ENCODE data around the gene TRIM34. TPM values are rescaled to one million over a fixed set of nuclear protein-coding genes. Genes with fewer than 3 reads are reported as not detected.
"Not testable (repeated sequence)": the region's sequence is repeated elsewhere in the genome, so short reads cannot be mapped to it uniquely, and the experiment has no call there.

TRIM34 gene
- total and polyA plus RNA-seq, 7 experiments from 2014 or later, result 5.8 to 14.2 (median 10.8) TPM

GRCh38 chr11:5589906-5590305 is 34.9 kb upstream of the TRIM34 start:
- H3K36me3 ChIP-seq (ENCODE audit: control insufficient read depth in 2 of 3, insufficient read depth in 3 of 3, low read length in 3 of 3); H3K9me3 Mint-ChIP-seq; ATAC-seq; H3K4me3 ChIP-seq (ENCODE audit: low read length); POLR2A ChIA-PET; H3K27me3 ChIP-seq (ENCODE audit: control insufficient read depth in 2 of 2, insufficient read depth in 2 of 2, low read length in 2 of 2); H3K27me3 Mint-ChIP-seq; CTCF ChIA-PET; H3K27ac Mint-ChIP-seq; H3K4me3 Mint-ChIP-seq; H3K9me3 ChIP-seq (ENCODE audit: control insufficient read depth in 2 of 3, low read length in 3 of 3); H3K4me1 ChIP-seq (ENCODE audit: control insufficient read depth in 2 of 2, insufficient read depth in 2 of 2, low read length in 2 of 2); intact Hi-C loops (cut with micrococcal nuclease); DNase-seq; H3K27ac ChIP-seq (ENCODE audit: low read depth, low read length); H3K4me1 Mint-ChIP-seq: not testable (repeated sequence)
- H3K36me3 Mint-ChIP-seq, result peaks cover 0 to 14% (median 7%) of the 10 kb centered on the region in 5 donors

DNA sequence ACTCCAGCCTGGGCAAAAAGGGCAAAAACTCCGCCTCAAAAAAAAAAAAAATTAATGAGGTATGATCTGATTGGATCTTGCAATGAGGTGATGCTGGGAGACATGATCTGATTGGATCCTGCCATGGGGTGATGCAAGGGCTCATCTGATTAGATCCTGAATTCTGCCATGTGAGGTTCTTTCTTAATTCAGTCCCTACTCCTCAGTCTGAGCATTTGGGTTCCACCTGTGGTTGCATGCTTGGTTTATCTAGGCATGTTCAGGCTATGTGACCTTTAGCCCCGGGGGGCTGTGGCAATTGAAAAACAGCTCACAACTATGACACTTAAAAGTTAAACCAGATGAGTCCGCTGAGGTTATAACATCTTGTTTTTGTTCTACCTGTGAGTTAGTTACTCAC is 33.2 kb upstream of the TRIM34 start:
- Histone ChIP-seq H3K9me3 (ENCODE audit: control insufficient read depth in 2 of 3, low read length in 3 of 3) (no peaks in the 10 kb centered on the region), H3K36me3 (ENCODE audit: control insufficient read depth in 2 of 3, insufficient read depth in 3 of 3, low read length in 3 of 3) (no peaks in the 10 kb centered on the region), H3K4me3 (ENCODE audit: low read length) (no peak overlapping the region), H3K27ac (ENCODE audit: low read depth, low read length) (no peak overlapping the region), H3K27me3 (ENCODE audit: control insufficient read depth in 2 of 2, insufficient read depth in 2 of 2, low read length in 2 of 2) (no peaks in the 10 kb centered on the region), H3K4me1 (ENCODE audit: control insufficient read depth in 2 of 2, insufficient read depth in 2 of 2, low read length in 2 of 2) (no peaks in the 10 kb centered on the region)
- Mint-ChIP-seq H3K4me3 (no peak overlapping the region), H3K9me3 (peaks cover 0 to 1% (median 0%) of the 10 kb centered on the region in 11 donors), H3K27me3 (peaks cover 0 to 5% (median 1%) of the 10 kb centered on the region in 5 donors), H3K4me1 (peaks cover under 1 to 9% (median 5%) of the 10 kb centered on the region in 7 donors), H3K36me3 (peaks cover 0 to 11% (median 7%) of the 10 kb centered on the region in 5 donors), H3K27ac (peak overlapping the region in 1 of 9 donors; percentile 41)
- CTCF ChIA-PET, result no interaction called here
- no peak for ATAC-seq
- no peak for DNase-seq
- intact Hi-C loops (cut with micrococcal nuclease), result no loop called here
- POLR2A ChIA-PET, result no interaction called here

- Histone ChIP-seq H3K9me3 (ENCODE audit: control insufficient read depth in 2 of 3, low read length in 3 of 3) (no peaks in the 10 kb centered on the region), H3K36me3 (ENCODE audit: control insufficient read depth in 2 of 3, insufficient read depth in 3 of 3, low read length in 3 of 3) (no peaks in the 10 kb centered on the region), H3K4me1 (ENCODE audit: control insufficient read depth in 2 of 2, insufficient read depth in 2 of 2, low read length in 2 of 2) (no peaks in the 10 kb centered on the region), H3K27ac (ENCODE audit: low read depth, low read length) (no peak overlapping the region), H3K4me3 (ENCODE audit: low read length) (no peak overlapping the region), H3K27me3 (ENCODE audit: control insufficient read depth in 2 of 2, insufficient read depth in 2 of 2, low read length in 2 of 2) (no peaks in the 10 kb centered on the region)
- Mint-ChIP-seq H3K27ac (peak overlapping the region in 1 of 9 donors; percentile 23), H3K9me3 (peaks cover 0 to 1% (median 0%) of the 10 kb centered on the region in 11 donors), H3K27me3 (peaks cover 0 to 15% (median 7%) of the 10 kb centered on the region in 5 donors), H3K4me3 (no peak overlapping the region), H3K36me3 (peaks cover 0 to 8% (median 6%) of the 10 kb centered on the region in 5 donors), H3K4me1 (peaks cover 4 to 13% (median 10%) of the 10 kb centered on the region in 7 donors)
- ATAC-seq (no peak), DNase-seq (no peak)
- ChIA-PET POLR2A (no interaction called here), CTCF (no interaction called here)
- intact Hi-C loops (cut with micrococcal nuclease), result no loop called here
Observed at GRCh38 chr11:5592615-5593014, 32.2 kb upstream of the TRIM34 start.

GRCh38 chr11:5593146-5593545 is 31.7 kb upstream of the TRIM34 start:
- intact Hi-C loops (cut with micrococcal nuclease), result no loop called here
- Mint-ChIP-seq H3K4me1 (peaks cover 4 to 13% (median 10%) of the 10 kb centered on the region in 7 donors), H3K27me3 (peaks cover 0 to 17% (median 13%) of the 10 kb centered on the region in 5 donors), H3K9me3 (peaks cover 0 to 1% (median 0%) of the 10 kb centered on the region in 11 donors), H3K36me3 (peaks cover 0 to 8% (median 6%) of the 10 kb centered on the region in 5 donors), H3K27ac (peak overlapping the region in 2 of 9 donors; percentile 12 to 79), H3K4me3 (no peak overlapping the region)
- ChIA-PET POLR2A (no interaction called here), CTCF (no interaction called here)
- Histone ChIP-seq H3K27ac (ENCODE audit: low read depth, low read length) (no peak overlapping the region), H3K9me3 (ENCODE audit: control insufficient read depth in 2 of 3, low read length in 3 of 3) (no peaks in the 10 kb centered on the region), H3K27me3 (ENCODE audit: control insufficient read depth in 2 of 2, insufficient read depth in 2 of 2, low read length in 2 of 2) (no peaks in the 10 kb centered on the region), H3K36me3 (ENCODE audit: control insufficient read depth in 2 of 3, insufficient read depth in 3 of 3, low read length in 3 of 3) (no peaks in the 10 kb centered on the region), H3K4me1 (ENCODE audit: control insufficient read depth in 2 of 2, insufficient read depth in 2 of 2, low read length in 2 of 2) (no peaks in the 10 kb centered on the region), H3K4me3 (ENCODE audit: low read length) (no peak overlapping the region)
- no peak for DNase-seq
- no peak for ATAC-seq

DNA sequence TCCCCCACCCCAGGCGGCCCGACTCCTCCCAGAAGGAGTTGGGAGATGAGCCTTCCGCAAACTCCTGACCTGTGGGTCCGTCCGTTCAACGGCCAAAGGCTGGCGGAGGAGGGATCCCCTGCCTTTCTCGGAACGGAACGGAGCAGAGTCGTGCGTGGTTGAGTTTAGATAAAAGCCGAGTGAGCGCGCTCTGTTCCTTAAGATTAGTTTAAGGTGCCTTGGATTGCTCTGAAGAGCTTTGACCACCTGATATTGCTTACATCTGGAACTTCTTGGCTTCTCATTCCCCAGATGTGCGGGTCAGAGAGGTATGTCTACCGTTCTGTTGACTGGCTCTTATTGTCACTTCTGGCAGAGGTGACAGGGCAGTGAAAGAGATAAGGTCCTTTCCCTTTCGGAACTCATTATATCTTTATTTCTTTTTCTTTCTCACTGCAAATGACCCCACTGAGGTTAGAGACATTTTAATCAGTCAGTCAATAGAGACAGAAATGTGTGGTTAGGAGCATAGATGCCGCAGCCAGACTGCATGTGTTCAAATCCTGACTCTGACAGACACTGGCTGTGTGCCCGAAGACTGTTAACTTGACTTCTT is 28.1 kb upstream of the TRIM34 start, which contains the start of gene TRIM6:
Gene TRIM6 (plus strand): TSS at position 31 of the 595 bp plus-strand sequence. CDS start 261 bp downstream, at position 292.
- Histone ChIP-seq H3K4me1 (ENCODE audit: control insufficient read depth in 2 of 2, insufficient read depth in 2 of 2, low read length in 2 of 2) (no peaks in the 10 kb centered on the region), H3K27me3 (ENCODE audit: control insufficient read depth in 2 of 2, insufficient read depth in 2 of 2, low read length in 2 of 2) (no peaks in the 10 kb centered on the region), H3K4me3 (ENCODE audit: low read length) (peak within 1 kb of the TSS; percentile 34), H3K36me3 (ENCODE audit: control insufficient read depth in 2 of 3, insufficient read depth in 3 of 3, low read length in 3 of 3) (no peaks in the 10 kb centered on the region), H3K27ac (ENCODE audit: low read depth, low read length) (no peak within 1 kb of the TSS), H3K9me3 (ENCODE audit: control insufficient read depth in 2 of 3, low read length in 3 of 3) (no peaks in the 10 kb centered on the region)
- intact Hi-C loops (cut with micrococcal nuclease), result no loop called here
- DNase-seq, result peak in 2 of 9 donors; percentile 2 to 5
- ATAC-seq, result peak; percentile 38
- peaks cover 0 to 20% (median 17%) of the 10 kb centered on the region in 5 donors for H3K27me3 Mint-ChIP-seq
- H3K4me3 Mint-ChIP-seq, result peak within 1 kb of the TSS; percentile 67 to 92 (median 85)
- no peaks in the 10 kb centered on the region for H3K9me3 Mint-ChIP-seq
- CTCF ChIA-PET, result interaction anchor here (1.6 kb wide), 1 partner anchor 765 kb away, joined by 3 read pairs; no protein-coding TSS in a partner anchor
- peaks cover 4 to 15% (median 10%) of the 10 kb centered on the region in 7 donors for H3K4me1 Mint-ChIP-seq
- peak within 1 kb of the TSS in 8 of 9 donors; percentile 14 to 94 (median 46) for H3K27ac Mint-ChIP-seq
- POLR2A ChIA-PET, result interaction anchor here (1.2 kb wide), 1 partner anchor 13 kb away, joined by 3 read pairs; no protein-coding TSS in a partner anchor
- H3K36me3 Mint-ChIP-seq, result no peaks in the 10 kb centered on the region

DNA sequence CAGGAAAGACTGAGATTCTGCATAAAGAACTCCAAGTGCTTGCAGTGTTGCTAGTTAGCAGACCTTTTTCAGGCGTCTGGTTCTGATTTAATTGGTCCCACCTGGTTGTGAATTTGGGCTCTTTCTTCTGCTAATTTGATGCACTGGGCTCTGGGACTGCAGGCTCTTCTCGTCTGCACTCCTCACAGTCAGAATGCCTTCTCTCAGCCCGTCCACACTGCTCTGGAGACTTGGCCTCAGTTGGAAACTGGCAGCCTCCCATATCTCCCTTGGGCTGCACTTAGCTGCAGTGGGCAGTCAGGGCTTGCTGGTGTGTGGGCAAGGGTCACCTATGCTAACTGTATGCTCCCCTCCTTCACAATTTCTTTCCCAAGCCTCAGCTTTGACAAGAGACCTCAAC is 26.8 kb upstream of the TRIM34 start:
- no peaks in the 10 kb centered on the region for H3K27me3 ChIP-seq (ENCODE audit: control insufficient read depth in 2 of 2, insufficient read depth in 2 of 2, low read length in 2 of 2)
- no peaks in the 10 kb centered on the region for H3K9me3 ChIP-seq (ENCODE audit: control insufficient read depth in 2 of 3, low read length in 3 of 3)
- DNase-seq (no peak), ATAC-seq (no peak)
- Mint-ChIP-seq H3K4me3 (peak overlapping the region in 1 of 10 donors; percentile 92), H3K4me1 (peaks cover 4 to 15% (median 10%) of the 10 kb centered on the region in 7 donors), H3K9me3 (no peaks in the 10 kb centered on the region), H3K27ac (peak overlapping the region in 1 of 9 donors; percentile 60), H3K36me3 (no peaks in the 10 kb centered on the region), H3K27me3 (peaks cover 0 to 20% (median 17%) of the 10 kb centered on the region in 5 donors)
- no peak overlapping the region for H3K4me3 ChIP-seq (ENCODE audit: low read length)
- intact Hi-C loops (cut with micrococcal nuclease), result no loop called here
- no peaks in the 10 kb centered on the region for H3K36me3 ChIP-seq (ENCODE audit: control insufficient read depth in 2 of 3, insufficient read depth in 3 of 3, low read length in 3 of 3)
- CTCF ChIA-PET, result interaction anchor here (0.6 to 1.6 kb wide), 2 partner anchors 758 to 764 kb away, joined by 3 read pairs; no protein-coding TSS in a partner anchor
- no peak overlapping the region for H3K27ac ChIP-seq (ENCODE audit: low read depth, low read length)
- POLR2A ChIA-PET, result no interaction called here
- no peaks in the 10 kb centered on the region for H3K4me1 ChIP-seq (ENCODE audit: control insufficient read depth in 2 of 2, insufficient read depth in 2 of 2, low read length in 2 of 2)

All from naive thymus-derived CD4-positive, alpha-beta T cell (primary cell).